ENCODE data around the gene LRCH1. TPM values are rescaled to one million over a fixed set of nuclear protein-coding genes. Genes with fewer than 3 reads are reported as not detected.

The LRCH1 gene
- total and polyA plus RNA-seq, 4 donors, result 2.6 to 6.6 (median 3.4) TPM

- H3K27me3 ChIP-seq (ENCODE audit: control insufficient read depth in 4 of 4, insufficient read depth in 4 of 4, low read length in 3 of 4), result no peaks in the 10 kb centered on the region
- 86% methylated on average over 6 of the region's 6 CpGs for WGBS
- no peaks in the 10 kb centered on the region for H3K9me3 ChIP-seq (ENCODE audit: control insufficient read depth in 4 of 4, low read length in 3 of 4)
- no peaks in the 10 kb centered on the region for H3K36me3 ChIP-seq (ENCODE audit: control insufficient read depth in 4 of 4, insufficient read depth in 3 of 4, low read depth in 1 of 4, low read length in 3 of 4)
- no peak overlapping the region for H3K27ac ChIP-seq (ENCODE audit: low read depth in 1 of 2, low read length in 2 of 2)
- H3K4me3 ChIP-seq (ENCODE audit: low read depth in 1 of 3, low read length in 3 of 3), result no peak overlapping the region
- peaks cover 5 to 35% (median 18%) of the 10 kb centered on the region in 4 donors for H3K4me1 ChIP-seq (ENCODE audit: control insufficient read depth in 4 of 4, insufficient read depth in 4 of 4, low read length in 3 of 4)
- no peak for TF ChIP-seq EGR1 (IDR thresholded peaks at IDR 0.05; ENCODE audit: low read depth in 2 of 2)
- TF ChIP-seq FOXA2 (IDR thresholded peaks at IDR 0.05), result no peak
- no peak for TF ChIP-seq MAX (IDR thresholded peaks at IDR 0.05)
- TF ChIP-seq JUND (IDR thresholded peaks at IDR 0.05), result no peak
- no peak for TF ChIP-seq SP1 (IDR thresholded peaks at IDR 0.05)
- TF ChIP-seq CTCF (IDR thresholded peaks at IDR 0.05; ENCODE audit: low read depth, low read length, missing input control), result no peak
- no peak for TF ChIP-seq HNF4G (IDR thresholded peaks at IDR 0.05)
- no peak for TF ChIP-seq RXRA (IDR thresholded peaks at IDR 0.05)
- no peak for TF ChIP-seq ATF3 (IDR thresholded peaks at IDR 0.05)
- TF ChIP-seq YY1 (IDR thresholded peaks at IDR 0.05), result no peak
- no peak for TF ChIP-seq REST (IDR thresholded peaks at IDR 0.05)
- TF ChIP-seq ZBTB33 (IDR thresholded peaks at IDR 0.05), result no peak
- no peak overlapping the region for H3K9ac ChIP-seq (ENCODE audit: low read depth in 1 of 2, low read length in 2 of 2)
- no peak for DNase-seq (ENCODE audit: low spot score)
Observed at GRCh38 chr13:46596466-46596865, 43.5 kb downstream of the LRCH1 start.

GRCh38 chr13:46598140-46598819, 45.3 kb downstream of the LRCH1 start:
- peak in 1 of 2 donors; percentile 6 for TF ChIP-seq RAD21 (IDR thresholded peaks at IDR 0.05)
- no peak for TF ChIP-seq YY1 (IDR thresholded peaks at IDR 0.05)
- peaks cover 11 to 46% (median 28%) of the 10 kb centered on the region in 4 donors for H3K4me1 ChIP-seq (ENCODE audit: control insufficient read depth in 4 of 4, insufficient read depth in 4 of 4, low read length in 3 of 4)
- 83% methylated on average over 7 of the region's 7 CpGs for WGBS
- H3K4me3 ChIP-seq (ENCODE audit: low read depth in 1 of 3, low read length in 3 of 3), result no peak overlapping the region
- no peaks in the 10 kb centered on the region for H3K27me3 ChIP-seq (ENCODE audit: control insufficient read depth in 4 of 4, insufficient read depth in 4 of 4, low read length in 3 of 4)
- H3K9ac ChIP-seq (ENCODE audit: low read depth in 1 of 2, low read length in 2 of 2), result peak overlapping the region in 1 of 2 donors; percentile 16
- peak overlapping the region in 1 of 2 donors; percentile 12 for H3K27ac ChIP-seq (ENCODE audit: low read depth in 1 of 2, low read length in 2 of 2)
- no peak for DNase-seq (ENCODE audit: low spot score)
- H3K9me3 ChIP-seq (ENCODE audit: control insufficient read depth in 4 of 4, low read length in 3 of 4), result no peaks in the 10 kb centered on the region
- H3K36me3 ChIP-seq (ENCODE audit: control insufficient read depth in 4 of 4, insufficient read depth in 3 of 4, low read depth in 1 of 4, low read length in 3 of 4), result no peaks in the 10 kb centered on the region
